IMR-90 (cell line): ENCODE results near the gene BCL2L11. TPM values are rescaled to one million over a fixed set of nuclear protein-coding genes. Genes with fewer than 3 reads are reported as not detected.

Experiments used
- ATAC-seq: fragments of 200-7000 bp; cut with Tn5 transposase; 2 replicates; pipeline ENCODE4 v1.9.1; 2020; ENCODE audit warnings: low read depth, mild to moderate bottlenecking, moderate library complexity
- BruUV-seq: library from RNA; stranded (reverse); fragments of 400-500 nt; replicated peaks from 2 replicates; lab custom pipeline; 2021; lab: Mats Ljungman, UMichigan
- CTCF ChIA-PET: fragments of 300-600 bp; formaldehyde crosslinking; extraction: SDS; loops from one replicate; lab custom pipeline; 2021; ENCODE audit warnings: antibody characterized with exemption; lab: Yijun Ruan, JAX
- POLR2A ChIA-PET: fragments of 300-600 bp; sonication (Branson Sonifier 250); formaldehyde crosslinking; loops from one replicate; lab custom pipeline; 2022; ENCODE audit warnings: antibody characterized with exemption; ENCODE audit not compliant: unreplicated experiment; lab: Charles Lee
- DNase-seq: peaks from one replicate; pipeline ENCODE4 v3.0.0; 2013
- H2AFZ ChIP-seq: replicated peaks from 2 replicates; pipeline ENCODE3; 2013; ENCODE audit warnings: low read length, mild to moderate bottlenecking; ENCODE audit not compliant: poor library complexity
- H2AK5ac ChIP-seq: 2 replicates; pipeline ENCODE4 v1.6.1; 2013; ENCODE audit warnings: low read depth, low read length, inconsistent platforms
- H2AK9ac ChIP-seq: replicated peaks from 2 replicates; pipeline ENCODE3; 2013; ENCODE audit warnings: mild to moderate bottlenecking, low read depth, low read length, moderate library complexity; ENCODE audit not compliant: poor library complexity
- H2BK120ac ChIP-seq: 2 replicates; pipeline ENCODE4 v1.6.1; 2013; ENCODE audit warnings: low read depth, low read length, inconsistent platforms
- H2BK15ac ChIP-seq: 3 replicates; pipeline ENCODE4 v1.6.1; 2013; ENCODE audit warnings: low read depth, low read length, inconsistent platforms
- H2BK20ac ChIP-seq: 2 replicates; pipeline ENCODE4 v1.6.1; 2013; ENCODE audit warnings: low read depth, mild to moderate bottlenecking, inconsistent platforms, low read length, moderate library complexity
- H2BK5ac ChIP-seq: 2 replicates; pipeline ENCODE4 v1.6.1; 2013; ENCODE audit warnings: mild to moderate bottlenecking, low read depth, low read length, inconsistent platforms; ENCODE audit not compliant: poor library complexity, severe bottlenecking
- H3K14ac ChIP-seq: replicated peaks from 2 replicates; pipeline ENCODE4 v1.6.1; 2013; ENCODE audit warnings: low read depth, low read length, inconsistent platforms
- H3K18ac ChIP-seq: 2 replicates; pipeline ENCODE4 v1.6.1; 2013; ENCODE audit warnings: low read depth, low read length, control low read depth
- H3K23ac ChIP-seq: 2 replicates; pipeline ENCODE4 v1.6.1; 2013; ENCODE audit warnings: low read depth, low read length, inconsistent platforms
- H3K27ac ChIP-seq: 2 replicates; pipeline ENCODE4 v1.5.1; 2013; ENCODE audit warnings: mild to moderate bottlenecking, control low read depth, low read length; ENCODE audit not compliant: insufficient read depth
- H3K27me3 ChIP-seq: 2 replicates; pipeline ENCODE4 v1.6.1; 2013; ENCODE audit warnings: low read length; ENCODE audit not compliant: control insufficient read depth, insufficient read depth
- H3K36me3 ChIP-seq: 2 replicates; pipeline ENCODE4 v1.6.1; 2013; ENCODE audit warnings: low read length, mixed read lengths; ENCODE audit not compliant: control insufficient read depth, insufficient read depth
- H3K4ac ChIP-seq: 2 replicates; pipeline ENCODE4 v1.6.1; 2013; ENCODE audit warnings: low read depth, low read length, inconsistent platforms
- H3K4me1 ChIP-seq: 2 replicates; pipeline ENCODE4 v1.6.1; 2013; ENCODE audit warnings: low read length, mixed read lengths; ENCODE audit not compliant: control insufficient read depth, insufficient read depth
- H3K4me2 ChIP-seq: 2 replicates; pipeline ENCODE4 v1.6.1; 2013; ENCODE audit warnings: low read depth, mild to moderate bottlenecking, control low read depth, low read length, moderate library complexity
- H3K4me3 ChIP-seq: 2 replicates; pipeline ENCODE4 v1.5.1; 2013; ENCODE audit warnings: low read depth, mild to moderate bottlenecking, control low read depth, low read length, moderate library complexity; ENCODE audit not compliant: insufficient read depth
- H3K56ac ChIP-seq: 2 replicates; pipeline ENCODE4 v1.6.1; 2013; ENCODE audit warnings: low read length, inconsistent platforms; ENCODE audit not compliant: insufficient read depth; ENCODE audit errors: extremely low read depth
- H3K79me1 ChIP-seq, 2 experiments: 2 replicates each; pipeline ENCODE4 v1.6.1; 2013; ENCODE audit warnings: low read length in 2 of 2, inconsistent platforms in 1 of 2, low read depth in 1 of 2
- H3K9ac ChIP-seq: 2 replicates; pipeline ENCODE4 v1.6.1; 2013; ENCODE audit warnings: low read depth, low read length, control low read depth
- H3K9me1 ChIP-seq: 2 replicates; pipeline ENCODE4 v1.6.1; 2013; ENCODE audit warnings: low read length, inconsistent platforms; ENCODE audit not compliant: insufficient read depth
- H3K9me3 ChIP-seq: 2 replicates; pipeline ENCODE4 v1.6.1; 2013; ENCODE audit warnings: low read length; ENCODE audit not compliant: control insufficient read depth, insufficient read depth
- H4K20me1 ChIP-seq: 2 replicates; pipeline ENCODE4 v1.6.1; 2013; ENCODE audit warnings: low read length, inconsistent platforms; ENCODE audit not compliant: insufficient read depth
- H4K5ac ChIP-seq: 2 replicates; pipeline ENCODE4 v1.6.1; 2013; ENCODE audit warnings: mild to moderate bottlenecking, low read depth, low read length, control low read depth
- H4K8ac ChIP-seq, 2 experiments: 2 replicates each; pipeline ENCODE4 v1.6.1; 2013; ENCODE audit warnings: low read depth in 2 of 2, low read length in 2 of 2, control low read depth in 1 of 2, inconsistent platforms in 1 of 2
- H4K91ac ChIP-seq: 2 replicates; pipeline ENCODE4 v1.6.1; 2013; ENCODE audit warnings: low read depth, low read length, inconsistent platforms; ENCODE audit not compliant: insufficient read depth
- MAFK ChIP-seq: IDR thresholded peaks from 2 replicates; pipeline ENCODE4 v1.6.1; 2012; ENCODE audit warnings: low read depth, low read length, improper control_type of control experiment
- MXI1 ChIP-seq: IDR thresholded peaks from 2 replicates; pipeline ENCODE4 v1.6.1; 2012; ENCODE audit warnings: low read depth, mild to moderate bottlenecking, low read length, moderate library complexity, borderline replicate concordance
- RAD21 ChIP-seq: IDR thresholded peaks from 2 replicates; pipeline ENCODE4 v1.6.1; 2012; ENCODE audit warnings: low read length, improper control_type of control experiment
- RCOR1 ChIP-seq: IDR thresholded peaks from 2 replicates; pipeline ENCODE4 v1.6.1; 2012; ENCODE audit warnings: mild to moderate bottlenecking, low read length, improper control_type of control experiment; ENCODE audit not compliant: insufficient replicate concordance
- WGBS, 2 experiments: methylation state at CpG; one replicate each; pipeline versions ENCODE4 v1.1.5 to v1.1.7; 2013; ENCODE audit warnings: missing lambda C conversion rate in 2 of 2; ENCODE audit not compliant: insufficient read length in 1 of 2; ENCODE audit errors: extremely low coverage in 2 of 2; 5-methylcytosine and 5-hydroxymethylcytosine counted together
- dilution Hi-C: fragments of 300-500 bp; cut with HindIII; formaldehyde crosslinking; loops from one replicate; pipeline ENCODE4 v1.14.3; 2018; ENCODE audit warnings: low sequenced_read_pairs; ENCODE audit not compliant: unreplicated experiment
- in situ Hi-C: fragments of 300-500 bp; cut with MboI; formaldehyde crosslinking; loops from 3 replicates; pipeline ENCODE4 v1.14.3; 2019; ENCODE audit warnings: low sequenced_read_pairs, inconsistent platforms, mixed read lengths
- intact Hi-C: fragments of 100-400 bp; cut with micrococcal nuclease; formaldehyde crosslinking; loops from 2 replicates; pipeline ENCODE4 v1.10.0; 2022
- polyA plus RNA-seq, 3 experiments: library from polyadenylated mRNA; depleted of rRNA; stranded (reverse); fragments of >200 nt; gene quantifications; 2 replicates each; pipeline ENCODE4 v1.2.3, GENCODE V29; 2012; ENCODE audit warnings: low replicate concordance in 1 of 3
- total RNA-seq: library from RNA; depleted of rRNA; stranded (reverse); fragments of >200 nt; gene quantifications from 2 replicates; pipeline ENCODE4 v1.2.3, GENCODE V29; 2012

Gene BCL2L11
- total and polyA plus RNA-seq, 2 of the 4 experiments (the other 2 are of a cell fraction): 1.1 to 1.7 TPM

DNA sequence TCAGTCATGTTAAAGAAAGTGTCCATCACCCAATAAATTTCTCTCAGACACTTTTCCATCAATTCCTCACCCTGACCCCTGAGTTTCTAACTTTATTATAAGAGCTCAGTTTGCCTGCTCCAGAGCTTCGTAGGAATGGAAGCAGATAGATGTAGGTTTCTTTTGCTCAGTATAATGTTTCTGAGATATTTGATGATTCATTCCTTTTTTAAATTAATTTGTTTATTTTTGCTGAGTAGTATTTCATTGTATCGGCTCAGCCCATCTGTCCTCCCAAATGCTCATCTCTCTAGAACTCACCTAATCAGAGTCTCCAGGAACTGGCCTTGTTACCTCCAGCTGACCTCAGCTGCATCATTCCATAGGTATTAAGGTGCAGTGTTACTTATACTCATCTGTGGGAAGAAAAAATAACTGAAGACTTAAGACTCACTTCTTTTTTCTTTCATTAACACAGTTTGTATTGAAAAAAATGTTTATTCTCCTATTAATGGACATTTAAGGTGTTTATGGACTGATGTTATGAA is 11.9 kb upstream of the BCL2L11 start:
- Histone ChIP-seq H3K9me3 (no peaks in the 10 kb centered on the region), H3K18ac (no peak overlapping the region), H2BK15ac (no peak overlapping the region), H3K4me1 (no peaks in the 10 kb centered on the region), H2AFZ (no peak overlapping the region), H4K5ac (no peak overlapping the region), H3K56ac (no peak overlapping the region), H3K9me1 (0 out of 2 replicates have a peak, but pooled peaks cover 3% of the 10 kb centered on the region), H3K4me2 (no peak overlapping the region), H3K4me3 (no peak overlapping the region), H3K9ac (no peak overlapping the region), H3K27me3 (peaks cover 37% of the 10 kb centered on the region), H3K14ac (no peak overlapping the region), H2BK20ac (no peak overlapping the region), H3K23ac (no peak overlapping the region), H2AK5ac (no peak overlapping the region), H3K27ac (no peak overlapping the region), H2BK5ac (no peak overlapping the region), H3K79me1 (no peaks in the 10 kb centered on the region), H3K36me3 (no peaks in the 10 kb centered on the region), H2AK9ac (no peak overlapping the region), H4K20me1 (no peaks in the 10 kb centered on the region), H4K91ac (no peak overlapping the region), H2BK120ac (no peak overlapping the region), H3K4ac (no peak overlapping the region), H4K8ac (no peak overlapping the region)
- POLR2A ChIA-PET: no interaction called here
- no CpG with 5 or more reads among the region's 2 CpGs for whole genome bisulfite sequencing, 2 experiments
- no TSS peak for BruUV-seq
- no peak for TF ChIP-seq RCOR1
- TF ChIP-seq RAD21: no peak
- TF ChIP-seq MAFK: peak; percentile 16; the same call in 1 of the 2 replicates
- TF ChIP-seq MXI1: no peak
- intact Hi-C loops: no loop called here
- ATAC-seq (peak; percentile 14; the same call in 1 of the 2 replicates), DNase-seq (no peak)
- in situ Hi-C loops: no loop called here
- CTCF ChIA-PET: no interaction called here
- dilution Hi-C loops: no loop called here
